ENCODE measurements around the gene SULT1C3. TPM values are rescaled to one million over a fixed set of nuclear protein-coding genes. Genes with fewer than 3 reads are reported as not detected.

The SULT1C3 gene
- total RNA-seq, 1 donor from 2014 or later = not detected

GRCh38 chr2:108200569-108200968 lies 39.2 kb upstream of the SULT1C3 start:
- H3K9me3 Mint-ChIP-seq (ENCODE audit: low read depth) = peaks cover 24% of the 10 kb centered on the region
- H3K36me3 Mint-ChIP-seq (ENCODE audit: insufficient read depth) = peaks cover 22% of the 10 kb centered on the region
- no peak for TF ChIP-seq CTCF (IDR thresholded peaks at IDR 0.05; ENCODE audit: unreplicated experiment)
- H3K27ac Mint-ChIP-seq = peak overlapping the region; percentile 93
- peaks cover 2% of the 10 kb centered on the region for H3K4me1 Mint-ChIP-seq (ENCODE audit: low read depth)
- no peak for DNase-seq (ENCODE audit: low spot score, unreplicated experiment)
- no peaks in the 10 kb centered on the region for H3K27me3 Mint-ChIP-seq
- no peak overlapping the region for H3K4me3 Mint-ChIP-seq (ENCODE audit: low read depth)

GRCh38 chr2:108212671-108213070 lies 27.1 kb upstream of the SULT1C3 start:
- Mint-ChIP-seq H3K4me3 (ENCODE audit: low read depth) (no peak overlapping the region), H3K36me3 (ENCODE audit: insufficient read depth) (peaks cover 20% of the 10 kb centered on the region), H3K4me1 (ENCODE audit: low read depth) (no peaks in the 10 kb centered on the region), H3K27me3 (no peaks in the 10 kb centered on the region), H3K9me3 (ENCODE audit: low read depth) (peaks cover 35% of the 10 kb centered on the region), H3K27ac (no peak overlapping the region)
- TF ChIP-seq CTCF (IDR thresholded peaks at IDR 0.05; ENCODE audit: unreplicated experiment) = no peak
- DNase-seq (ENCODE audit: low spot score, unreplicated experiment) = no peak

- DNase-seq (ENCODE audit: low spot score, unreplicated experiment) = no peak
- Mint-ChIP-seq H3K36me3 (ENCODE audit: insufficient read depth) (peaks cover 7% of the 10 kb centered on the region), H3K27ac (no peak overlapping the region), H3K27me3 (no peaks in the 10 kb centered on the region), H3K4me3 (ENCODE audit: low read depth) (no peak overlapping the region), H3K9me3 (ENCODE audit: low read depth) (peaks cover 15% of the 10 kb centered on the region), H3K4me1 (ENCODE audit: low read depth) (peaks cover 2% of the 10 kb centered on the region)
- peak; percentile 19 for TF ChIP-seq CTCF (IDR thresholded peaks at IDR 0.05; ENCODE audit: unreplicated experiment)
These were observed 24.0 kb upstream of the SULT1C3 start for GRCh38 chr2:108215794-108216211.

- no peak overlapping the region for H3K27ac Mint-ChIP-seq
These were observed 22.6 kb upstream of the SULT1C3 start for GRCh38 chr2:108217211-108217610.

GRCh38 chr2:108219688-108220087 lies 20.1 kb upstream of the SULT1C3 start:
- Mint-ChIP-seq H3K27me3 (no peaks in the 10 kb centered on the region), H3K4me1 (ENCODE audit: low read depth) (peaks cover 2% of the 10 kb centered on the region), H3K4me3 (ENCODE audit: low read depth) (no peak overlapping the region), H3K36me3 (ENCODE audit: insufficient read depth) (peaks cover 24% of the 10 kb centered on the region), H3K27ac (peak overlapping the region; percentile 47), H3K9me3 (ENCODE audit: low read depth) (peaks cover 16% of the 10 kb centered on the region)
- DNase-seq (ENCODE audit: low spot score, unreplicated experiment) = no peak
- TF ChIP-seq CTCF (IDR thresholded peaks at IDR 0.05; ENCODE audit: unreplicated experiment) = no peak

More at GRCh38 chr2:108217211-108217610, 22.6 kb upstream of the SULT1C3 start:
- Mint-ChIP-seq H3K27me3 (no peaks in the 10 kb centered on the region), H3K4me3 (ENCODE audit: low read depth) (no peak overlapping the region), H3K4me1 (ENCODE audit: low read depth) (peaks cover 2% of the 10 kb centered on the region), H3K9me3 (ENCODE audit: low read depth) (peaks cover 7% of the 10 kb centered on the region), H3K36me3 (ENCODE audit: insufficient read depth) (peaks cover 9% of the 10 kb centered on the region)
- TF ChIP-seq CTCF (IDR thresholded peaks at IDR 0.05; ENCODE audit: unreplicated experiment) = no peak
- DNase-seq (ENCODE audit: low spot score, unreplicated experiment) = no peak

Data from progenitor cell of endocrine pancreas (in vitro differentiated cells).